Measurements from ENCODE around the gene PARD6B.

DNA sequence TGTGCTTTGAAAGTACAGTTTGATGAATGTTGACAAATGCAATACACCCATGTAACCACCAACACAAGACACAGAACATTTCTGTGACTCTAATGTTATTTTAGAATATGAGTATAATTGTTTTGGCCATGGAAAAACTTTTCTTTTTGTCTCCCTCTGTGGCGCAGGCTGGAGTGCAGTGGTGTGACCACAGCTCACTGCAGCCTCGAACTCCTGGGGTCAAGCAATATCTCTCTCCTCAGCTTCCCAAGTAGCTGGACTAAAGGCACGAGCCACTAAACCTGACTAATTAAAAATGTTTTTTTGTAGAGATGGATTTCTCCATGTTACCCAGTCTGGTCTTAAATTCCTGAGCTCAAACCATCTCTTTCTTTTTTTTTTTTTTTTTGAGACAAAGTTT, 43.1 kb downstream of the PARD6B start:
- TF ChIP-seq, protein P1, sequence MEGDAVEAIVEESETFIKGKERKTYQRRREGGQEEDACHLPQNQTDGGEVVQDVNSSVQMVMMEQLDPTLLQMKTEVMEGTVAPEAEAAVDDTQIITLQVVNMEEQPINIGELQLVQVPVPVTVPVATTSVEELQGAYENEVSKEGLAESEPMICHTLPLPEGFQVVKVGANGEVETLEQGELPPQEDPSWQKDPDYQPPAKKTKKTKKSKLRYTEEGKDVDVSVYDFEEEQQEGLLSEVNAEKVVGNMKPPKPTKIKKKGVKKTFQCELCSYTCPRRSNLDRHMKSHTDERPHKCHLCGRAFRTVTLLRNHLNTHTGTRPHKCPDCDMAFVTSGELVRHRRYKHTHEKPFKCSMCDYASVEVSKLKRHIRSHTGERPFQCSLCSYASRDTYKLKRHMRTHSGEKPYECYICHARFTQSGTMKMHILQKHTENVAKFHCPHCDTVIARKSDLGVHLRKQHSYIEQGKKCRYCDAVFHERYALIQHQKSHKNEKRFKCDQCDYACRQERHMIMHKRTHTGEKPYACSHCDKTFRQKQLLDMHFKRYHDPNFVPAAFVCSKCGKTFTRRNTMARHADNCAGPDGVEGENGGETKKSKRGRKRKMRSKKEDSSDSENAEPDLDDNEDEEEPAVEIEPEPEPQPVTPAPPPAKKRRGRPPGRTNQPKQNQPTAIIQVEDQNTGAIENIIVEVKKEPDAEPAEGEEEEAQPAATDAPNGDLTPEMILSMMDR (IDR thresholded peaks at IDR 0.05), result no peak
- TF ChIP-seq NFYB (CRISPR knock-in tag; conservative IDR thresholded peaks at IDR 0.05; ENCODE audit: low read depth) (no peak), ZNF396 (CRISPR knock-in tag; IDR thresholded peaks at IDR 0.05; ENCODE audit: borderline replicate concordance) (no peak), CBFB (CRISPR knock-in tag; IDR thresholded peaks at IDR 0.05; ENCODE audit: low read depth) (no peak), ZNF121 (CRISPR knock-in tag; IDR thresholded peaks at IDR 0.05) (no peak), NR2C2 (CRISPR knock-in tag; IDR thresholded peaks at IDR 0.05) (no peak), CREB1 (CRISPR knock-in tag; IDR thresholded peaks at IDR 0.05) (no peak), ATF1 (CRISPR knock-in tag; IDR thresholded peaks at IDR 0.05) (no peak), FOXJ3 (CRISPR knock-in tag; IDR thresholded peaks at IDR 0.05; ENCODE audit: borderline replicate concordance) (no peak)
- TF ChIP-seq, protein P2, sequence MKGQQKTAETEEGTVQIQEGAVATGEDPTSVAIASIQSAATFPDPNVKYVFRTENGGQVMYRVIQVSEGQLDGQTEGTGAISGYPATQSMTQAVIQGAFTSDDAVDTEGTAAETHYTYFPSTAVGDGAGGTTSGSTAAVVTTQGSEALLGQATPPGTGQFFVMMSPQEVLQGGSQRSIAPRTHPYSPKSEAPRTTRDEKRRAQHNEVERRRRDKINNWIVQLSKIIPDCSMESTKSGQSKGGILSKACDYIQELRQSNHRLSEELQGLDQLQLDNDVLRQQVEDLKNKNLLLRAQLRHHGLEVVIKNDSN (CRISPR knock-in tag; IDR thresholded peaks at IDR 0.05), result no peak
- TF ChIP-seq, protein P3, sequence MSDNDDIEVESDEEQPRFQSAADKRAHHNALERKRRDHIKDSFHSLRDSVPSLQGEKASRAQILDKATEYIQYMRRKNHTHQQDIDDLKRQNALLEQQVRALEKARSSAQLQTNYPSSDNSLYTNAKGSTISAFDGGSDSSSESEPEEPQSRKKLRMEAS (CRISPR knock-in tag; IDR thresholded peaks at IDR 0.05), result no peak
- TF ChIP-seq, protein P4, sequence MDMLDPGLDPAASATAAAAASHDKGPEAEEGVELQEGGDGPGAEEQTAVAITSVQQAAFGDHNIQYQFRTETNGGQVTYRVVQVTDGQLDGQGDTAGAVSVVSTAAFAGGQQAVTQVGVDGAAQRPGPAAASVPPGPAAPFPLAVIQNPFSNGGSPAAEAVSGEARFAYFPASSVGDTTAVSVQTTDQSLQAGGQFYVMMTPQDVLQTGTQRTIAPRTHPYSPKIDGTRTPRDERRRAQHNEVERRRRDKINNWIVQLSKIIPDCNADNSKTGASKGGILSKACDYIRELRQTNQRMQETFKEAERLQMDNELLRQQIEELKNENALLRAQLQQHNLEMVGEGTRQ (CRISPR knock-in tag; IDR thresholded peaks at IDR 0.05), result no peak
- TF ChIP-seq, protein P5, sequence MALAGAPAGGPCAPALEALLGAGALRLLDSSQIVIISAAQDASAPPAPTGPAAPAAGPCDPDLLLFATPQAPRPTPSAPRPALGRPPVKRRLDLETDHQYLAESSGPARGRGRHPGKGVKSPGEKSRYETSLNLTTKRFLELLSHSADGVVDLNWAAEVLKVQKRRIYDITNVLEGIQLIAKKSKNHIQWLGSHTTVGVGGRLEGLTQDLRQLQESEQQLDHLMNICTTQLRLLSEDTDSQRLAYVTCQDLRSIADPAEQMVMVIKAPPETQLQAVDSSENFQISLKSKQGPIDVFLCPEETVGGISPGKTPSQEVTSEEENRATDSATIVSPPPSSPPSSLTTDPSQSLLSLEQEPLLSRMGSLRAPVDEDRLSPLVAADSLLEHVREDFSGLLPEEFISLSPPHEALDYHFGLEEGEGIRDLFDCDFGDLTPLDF (CRISPR knock-in tag; IDR thresholded peaks at IDR 0.05), result no peak
- TF ChIP-seq, protein P6, sequence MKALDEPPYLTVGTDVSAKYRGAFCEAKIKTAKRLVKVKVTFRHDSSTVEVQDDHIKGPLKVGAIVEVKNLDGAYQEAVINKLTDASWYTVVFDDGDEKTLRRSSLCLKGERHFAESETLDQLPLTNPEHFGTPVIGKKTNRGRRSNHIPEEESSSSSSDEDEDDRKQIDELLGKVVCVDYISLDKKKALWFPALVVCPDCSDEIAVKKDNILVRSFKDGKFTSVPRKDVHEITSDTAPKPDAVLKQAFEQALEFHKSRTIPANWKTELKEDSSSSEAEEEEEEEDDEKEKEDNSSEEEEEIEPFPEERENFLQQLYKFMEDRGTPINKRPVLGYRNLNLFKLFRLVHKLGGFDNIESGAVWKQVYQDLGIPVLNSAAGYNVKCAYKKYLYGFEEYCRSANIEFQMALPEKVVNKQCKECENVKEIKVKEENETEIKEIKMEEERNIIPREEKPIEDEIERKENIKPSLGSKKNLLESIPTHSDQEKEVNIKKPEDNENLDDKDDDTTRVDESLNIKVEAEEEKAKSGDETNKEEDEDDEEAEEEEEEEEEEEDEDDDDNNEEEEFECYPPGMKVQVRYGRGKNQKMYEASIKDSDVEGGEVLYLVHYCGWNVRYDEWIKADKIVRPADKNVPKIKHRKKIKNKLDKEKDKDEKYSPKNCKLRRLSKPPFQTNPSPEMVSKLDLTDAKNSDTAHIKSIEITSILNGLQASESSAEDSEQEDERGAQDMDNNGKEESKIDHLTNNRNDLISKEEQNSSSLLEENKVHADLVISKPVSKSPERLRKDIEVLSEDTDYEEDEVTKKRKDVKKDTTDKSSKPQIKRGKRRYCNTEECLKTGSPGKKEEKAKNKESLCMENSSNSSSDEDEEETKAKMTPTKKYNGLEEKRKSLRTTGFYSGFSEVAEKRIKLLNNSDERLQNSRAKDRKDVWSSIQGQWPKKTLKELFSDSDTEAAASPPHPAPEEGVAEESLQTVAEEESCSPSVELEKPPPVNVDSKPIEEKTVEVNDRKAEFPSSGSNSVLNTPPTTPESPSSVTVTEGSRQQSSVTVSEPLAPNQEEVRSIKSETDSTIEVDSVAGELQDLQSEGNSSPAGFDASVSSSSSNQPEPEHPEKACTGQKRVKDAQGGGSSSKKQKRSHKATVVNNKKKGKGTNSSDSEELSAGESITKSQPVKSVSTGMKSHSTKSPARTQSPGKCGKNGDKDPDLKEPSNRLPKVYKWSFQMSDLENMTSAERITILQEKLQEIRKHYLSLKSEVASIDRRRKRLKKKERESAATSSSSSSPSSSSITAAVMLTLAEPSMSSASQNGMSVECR (CRISPR knock-in tag; IDR thresholded peaks at IDR 0.05; ENCODE audit: borderline replicate concordance), result no peak
